ENCODE data around the gene BCKDK. TPM values are rescaled to one million over a fixed set of nuclear protein-coding genes. Genes with fewer than 3 reads are reported as not detected.

Gene BCKDK
- total and polyA plus RNA-seq, 2 of the 13 experiments (the other 11 are each of a cell fraction or from before 2014, with no cell fraction given) = 24.9 to 42.6 TPM

DNA sequence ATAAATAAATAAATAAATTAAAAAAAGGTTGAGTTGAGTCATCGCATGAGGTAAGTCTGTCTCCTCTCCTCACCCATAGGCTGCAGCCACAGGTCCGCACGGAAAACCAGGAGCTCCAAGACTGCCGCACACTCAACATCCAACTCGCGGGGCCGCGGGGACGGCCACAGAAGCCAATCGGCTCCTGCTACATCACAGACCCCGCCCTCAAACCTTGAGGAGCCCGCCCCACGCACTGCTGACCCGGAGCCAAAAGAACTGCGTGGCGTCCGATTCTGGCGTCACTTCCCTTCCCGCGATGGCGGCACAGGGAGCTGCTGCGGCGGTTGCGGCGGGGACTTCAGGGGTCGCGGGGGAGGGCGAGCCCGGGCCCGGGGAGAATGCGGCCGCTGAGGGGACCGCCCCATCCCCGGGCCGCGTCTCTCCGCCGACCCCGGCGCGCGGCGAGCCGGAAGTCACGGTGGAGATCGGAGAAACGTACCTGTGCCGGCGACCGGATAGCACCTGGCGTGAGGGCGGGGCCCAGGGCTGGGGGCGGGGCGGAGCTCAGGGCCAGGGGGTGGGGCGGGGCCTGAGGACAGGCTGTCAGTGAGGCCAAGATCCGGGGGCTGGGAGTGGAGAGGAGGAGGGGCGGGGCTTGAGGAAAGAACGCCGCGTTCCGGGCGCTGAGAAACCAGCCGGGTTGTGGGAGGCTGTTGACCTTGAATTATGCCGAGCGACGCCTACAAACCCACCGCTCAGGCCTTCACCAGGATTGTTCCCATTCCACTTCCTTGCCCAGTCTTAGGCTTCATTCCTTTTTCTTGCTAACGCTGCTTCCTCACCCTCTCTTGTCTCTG lies 9.4 kb downstream of the BCKDK start, which contains the start of gene KAT8 (continued):
- no peak for TF ChIP-seq ZNF567 (CRISPR knock-in tag; IDR thresholded peaks at IDR 0.05; ENCODE audit: borderline replicate concordance)
- no peak for TF ChIP-seq PTBP1 (IDR thresholded peaks at IDR 0.05; ENCODE audit: low read depth, low read length, poor library complexity, severe bottlenecking)
- TF ChIP-seq HNRNPH1 (optimal IDR thresholded peaks at IDR 0.05; ENCODE audit: low read depth, low read length) = no peak
- TF ChIP-seq, protein P1, sequence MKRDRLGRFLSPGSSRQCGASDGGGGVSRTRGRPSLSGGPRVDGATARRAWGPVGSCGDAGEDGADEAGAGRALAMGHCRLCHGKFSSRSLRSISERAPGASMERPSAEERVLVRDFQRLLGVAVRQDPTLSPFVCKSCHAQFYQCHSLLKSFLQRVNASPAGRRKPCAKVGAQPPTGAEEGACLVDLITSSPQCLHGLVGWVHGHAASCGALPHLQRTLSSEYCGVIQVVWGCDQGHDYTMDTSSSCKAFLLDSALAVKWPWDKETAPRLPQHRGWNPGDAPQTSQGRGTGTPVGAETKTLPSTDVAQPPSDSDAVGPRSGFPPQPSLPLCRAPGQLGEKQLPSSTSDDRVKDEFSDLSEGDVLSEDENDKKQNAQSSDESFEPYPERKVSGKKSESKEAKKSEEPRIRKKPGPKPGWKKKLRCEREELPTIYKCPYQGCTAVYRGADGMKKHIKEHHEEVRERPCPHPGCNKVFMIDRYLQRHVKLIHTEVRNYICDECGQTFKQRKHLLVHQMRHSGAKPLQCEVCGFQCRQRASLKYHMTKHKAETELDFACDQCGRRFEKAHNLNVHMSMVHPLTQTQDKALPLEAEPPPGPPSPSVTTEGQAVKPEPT (CRISPR knock-in tag; IDR thresholded peaks at IDR 0.05; ENCODE audit: low read depth) = peak; percentile 69; the same call in 1 of the 2 replicates
- TF ChIP-seq ZNF317 (CRISPR knock-in tag; IDR thresholded peaks at IDR 0.05) = no peak
- TF ChIP-seq BCL6 (CRISPR knock-in tag; IDR thresholded peaks at IDR 0.05) = peak; percentile 37; the same call in 1 of the 2 replicates
- no peak for TF ChIP-seq SIX1 (CRISPR knock-in tag; IDR thresholded peaks at IDR 0.05; ENCODE audit: borderline replicate concordance)
- TF ChIP-seq FOXA1 (IDR thresholded peaks at IDR 0.05) = no peak
- TF ChIP-seq FOXA1 (CRISPR knock-in tag; IDR thresholded peaks at IDR 0.05) = peak; percentile 39; the same call in 1 of the 2 replicates
- TF ChIP-seq ZNF431 (CRISPR knock-in tag; IDR thresholded peaks at IDR 0.05; ENCODE audit: borderline replicate concordance, low read depth) = no peak; the same call in 1 of the 2 replicates
- TF ChIP-seq SNRNP70 (IDR thresholded peaks at IDR 0.05; ENCODE audit: low read depth, low read length) = no peak
- TF ChIP-seq, protein P2, sequence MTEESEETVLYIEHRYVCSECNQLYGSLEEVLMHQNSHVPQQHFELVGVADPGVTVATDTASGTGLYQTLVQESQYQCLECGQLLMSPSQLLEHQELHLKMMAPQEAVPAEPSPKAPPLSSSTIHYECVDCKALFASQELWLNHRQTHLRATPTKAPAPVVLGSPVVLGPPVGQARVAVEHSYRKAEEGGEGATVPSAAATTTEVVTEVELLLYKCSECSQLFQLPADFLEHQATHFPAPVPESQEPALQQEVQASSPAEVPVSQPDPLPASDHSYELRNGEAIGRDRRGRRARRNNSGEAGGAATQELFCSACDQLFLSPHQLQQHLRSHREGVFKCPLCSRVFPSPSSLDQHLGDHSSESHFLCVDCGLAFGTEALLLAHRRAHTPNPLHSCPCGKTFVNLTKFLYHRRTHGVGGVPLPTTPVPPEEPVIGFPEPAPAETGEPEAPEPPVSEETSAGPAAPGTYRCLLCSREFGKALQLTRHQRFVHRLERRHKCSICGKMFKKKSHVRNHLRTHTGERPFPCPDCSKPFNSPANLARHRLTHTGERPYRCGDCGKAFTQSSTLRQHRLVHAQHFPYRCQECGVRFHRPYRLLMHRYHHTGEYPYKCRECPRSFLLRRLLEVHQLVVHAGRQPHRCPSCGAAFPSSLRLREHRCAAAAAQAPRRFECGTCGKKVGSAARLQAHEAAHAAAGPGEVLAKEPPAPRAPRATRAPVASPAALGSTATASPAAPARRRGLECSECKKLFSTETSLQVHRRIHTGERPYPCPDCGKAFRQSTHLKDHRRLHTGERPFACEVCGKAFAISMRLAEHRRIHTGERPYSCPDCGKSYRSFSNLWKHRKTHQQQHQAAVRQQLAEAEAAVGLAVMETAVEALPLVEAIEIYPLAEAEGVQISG (CRISPR knock-in tag; IDR thresholded peaks at IDR 0.05) = peak; percentile 94
- no peak for TF ChIP-seq NFRKB (IDR thresholded peaks at IDR 0.05)
- TF ChIP-seq, protein P3, sequence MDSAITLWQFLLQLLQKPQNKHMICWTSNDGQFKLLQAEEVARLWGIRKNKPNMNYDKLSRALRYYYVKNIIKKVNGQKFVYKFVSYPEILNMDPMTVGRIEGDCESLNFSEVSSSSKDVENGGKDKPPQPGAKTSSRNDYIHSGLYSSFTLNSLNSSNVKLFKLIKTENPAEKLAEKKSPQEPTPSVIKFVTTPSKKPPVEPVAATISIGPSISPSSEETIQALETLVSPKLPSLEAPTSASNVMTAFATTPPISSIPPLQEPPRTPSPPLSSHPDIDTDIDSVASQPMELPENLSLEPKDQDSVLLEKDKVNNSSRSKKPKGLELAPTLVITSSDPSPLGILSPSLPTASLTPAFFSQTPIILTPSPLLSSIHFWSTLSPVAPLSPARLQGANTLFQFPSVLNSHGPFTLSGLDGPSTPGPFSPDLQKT (CRISPR knock-in tag; IDR thresholded peaks at IDR 0.05; ENCODE audit: borderline replicate concordance) = no peak
- peak; percentile 54 for TF ChIP-seq RARA (CRISPR knock-in tag; IDR thresholded peaks at IDR 0.05)
- TF ChIP-seq, protein P4, sequence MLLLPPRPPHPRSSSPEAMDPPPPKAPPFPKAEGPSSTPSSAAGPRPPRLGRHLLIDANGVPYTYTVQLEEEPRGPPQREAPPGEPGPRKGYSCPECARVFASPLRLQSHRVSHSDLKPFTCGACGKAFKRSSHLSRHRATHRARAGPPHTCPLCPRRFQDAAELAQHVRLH (CRISPR knock-in tag; IDR thresholded peaks at IDR 0.05; ENCODE audit: borderline replicate concordance, low read depth) = no peak
- TF ChIP-seq ZFP62 (CRISPR knock-in tag; IDR thresholded peaks at IDR 0.05) = no peak
- TF ChIP-seq, protein P5, sequence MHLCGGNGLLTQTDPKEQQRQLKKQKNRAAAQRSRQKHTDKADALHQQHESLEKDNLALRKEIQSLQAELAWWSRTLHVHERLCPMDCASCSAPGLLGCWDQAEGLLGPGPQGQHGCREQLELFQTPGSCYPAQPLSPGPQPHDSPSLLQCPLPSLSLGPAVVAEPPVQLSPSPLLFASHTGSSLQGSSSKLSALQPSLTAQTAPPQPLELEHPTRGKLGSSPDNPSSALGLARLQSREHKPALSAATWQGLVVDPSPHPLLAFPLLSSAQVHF (CRISPR knock-in tag; IDR thresholded peaks at IDR 0.05) = peak; percentile 62; the same call in 1 of the 2 replicates
- TF ChIP-seq, protein P6, sequence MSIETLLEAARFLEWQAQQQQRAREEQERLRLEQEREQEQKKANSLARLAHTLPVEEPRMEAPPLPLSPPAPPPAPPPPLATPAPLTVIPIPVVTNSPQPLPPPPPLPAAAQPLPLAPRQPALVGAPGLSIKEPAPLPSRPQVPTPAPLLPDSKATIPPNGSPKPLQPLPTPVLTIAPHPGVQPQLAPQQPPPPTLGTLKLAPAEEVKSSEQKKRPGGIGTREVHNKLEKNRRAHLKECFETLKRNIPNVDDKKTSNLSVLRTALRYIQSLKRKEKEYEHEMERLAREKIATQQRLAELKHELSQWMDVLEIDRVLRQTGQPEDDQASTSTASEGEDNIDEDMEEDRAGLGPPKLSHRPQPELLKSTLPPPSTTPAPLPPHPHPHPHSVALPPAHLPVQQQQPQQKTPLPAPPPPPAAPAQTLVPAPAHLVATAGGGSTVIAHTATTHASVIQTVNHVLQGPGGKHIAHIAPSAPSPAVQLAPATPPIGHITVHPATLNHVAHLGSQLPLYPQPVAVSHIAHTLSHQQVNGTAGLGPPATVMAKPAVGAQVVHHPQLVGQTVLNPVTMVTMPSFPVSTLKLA (IDR thresholded peaks at IDR 0.05) = no peak
- TF ChIP-seq SATB2 (CRISPR knock-in tag; IDR thresholded peaks at IDR 0.05) = no peak
